NCI-H460 (cell line): Measurements from ENCODE around the gene LCN10. TPM values are rescaled to one million over a fixed set of nuclear protein-coding genes. Genes with fewer than 3 reads are reported as not detected.
A peak's percentile ranks its signal among the peaks of the same experiment; 100 is the strongest.
"Not testable (repeated sequence)": the region's sequence is repeated elsewhere in the genome, so short reads cannot be mapped to it uniquely, and the experiment has no call there.

Experiments
- DNase-seq: peaks from one replicate; pipeline ENCODE4 v3.0.0-alpha.2; 2016; ENCODE audit warnings: low read depth; ENCODE audit errors: extremely low read depth
- total RNA-seq: library from RNA; depleted of rRNA; stranded (reverse); fragments of >200 nt; shearing (Covaris generic); gene quantifications from 2 replicates; pipeline ENCODE4 v1.2.3, GENCODE V29; 2014

LCN10 gene
- total RNA-seq, 1 experiment from 2014 or later: not detected

DNA sequence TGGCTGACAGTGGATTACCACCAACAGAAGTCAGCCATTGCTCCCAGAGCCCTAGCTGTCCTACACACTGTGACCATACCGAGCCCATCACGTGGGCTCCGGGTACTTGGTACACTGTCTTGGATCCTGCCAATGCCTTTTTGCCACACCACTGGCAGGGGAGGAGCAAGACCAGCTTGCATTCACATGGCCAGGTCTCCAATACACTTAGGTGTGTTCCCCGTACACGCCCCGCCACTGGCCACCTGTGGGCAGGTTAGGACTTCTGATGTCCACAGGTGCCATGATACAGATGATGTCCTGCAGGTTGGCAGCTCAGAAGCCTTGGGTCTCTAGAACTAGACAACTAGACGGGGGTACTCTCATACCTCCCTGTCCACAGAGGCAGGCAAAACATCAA, 35.7 kb downstream of the LCN10 start:
- DNase-seq: no peak

DNA sequence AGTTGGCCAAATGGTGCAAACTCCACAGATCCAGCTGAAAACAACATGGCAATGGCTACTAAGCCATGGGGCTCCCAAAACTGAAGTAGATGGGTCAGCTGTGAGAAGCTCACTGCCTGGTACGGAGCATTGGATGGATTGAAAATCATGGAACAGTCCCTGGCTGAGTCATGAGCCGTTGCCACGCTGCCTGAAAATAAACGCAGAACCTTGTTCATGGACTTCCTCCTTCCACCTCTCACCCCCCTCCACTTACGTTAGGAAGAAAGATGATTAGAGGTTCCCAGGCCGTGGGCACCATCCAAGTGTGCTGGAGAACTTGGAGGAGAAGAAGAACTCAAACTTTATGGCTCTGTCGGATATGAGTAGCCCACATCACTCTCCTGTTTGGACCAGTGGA, 37.2 kb downstream of the LCN10 start:
- DNase-seq: no peak

DNA sequence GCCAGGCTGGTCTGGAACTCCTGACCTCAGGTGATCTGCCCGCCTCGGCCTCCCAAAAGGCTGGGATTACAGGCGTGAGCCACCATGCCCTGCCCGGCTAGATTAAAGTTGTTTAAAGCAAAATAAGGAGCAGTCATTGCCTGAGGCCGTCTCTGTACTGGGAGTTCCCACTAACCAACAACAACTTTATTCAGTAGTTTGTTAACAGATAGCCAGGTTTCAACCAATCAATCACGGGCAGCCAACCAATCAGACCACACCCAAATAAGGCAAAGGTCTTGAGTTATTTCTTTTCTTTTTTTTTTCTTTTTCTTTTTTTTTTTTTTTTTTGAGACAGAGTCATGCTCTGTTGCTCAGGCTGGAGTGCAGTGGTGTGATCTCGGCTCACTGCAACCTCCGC, 38.0 kb downstream of the LCN10 start:
- not testable (repeated sequence) for DNase-seq

DNA sequence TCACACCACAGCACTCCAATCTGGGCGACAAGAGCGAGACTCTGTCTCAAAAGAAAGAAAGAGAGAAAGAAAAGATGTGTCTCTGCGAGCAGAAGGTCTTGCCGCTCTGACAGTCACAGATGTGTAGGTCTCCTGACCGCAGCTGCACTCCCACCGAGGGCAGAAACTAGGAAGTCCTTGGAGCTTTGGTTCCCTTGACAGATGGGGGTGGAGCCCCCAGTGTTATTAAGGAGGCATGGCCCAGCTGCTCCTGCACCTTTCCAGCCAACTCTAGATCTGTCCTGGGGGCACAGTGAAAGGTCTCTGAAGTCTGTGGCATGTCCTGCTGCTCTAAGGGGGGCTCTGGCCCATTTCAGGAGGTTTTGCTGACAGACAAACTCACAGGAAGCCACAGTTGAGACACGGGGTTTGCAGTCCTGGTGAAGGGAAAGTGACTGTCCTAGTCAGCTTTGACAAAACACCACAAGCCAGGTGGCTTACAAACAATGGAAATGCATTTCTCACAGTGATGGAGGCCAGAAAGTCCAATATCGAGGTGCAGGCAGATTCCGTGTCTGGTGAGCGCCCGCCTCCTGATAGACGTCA, 39.4 kb downstream of the LCN10 start:
- DNase-seq: no peak

- DNase-seq: no peak
These were observed 41.1 kb downstream of the LCN10 start for GRCh38 chr9:136701668-136702053.

GRCh38 chr9:136700959-136701667, 41.6 kb downstream of the LCN10 start:
- DNase-seq: no peak

DNA sequence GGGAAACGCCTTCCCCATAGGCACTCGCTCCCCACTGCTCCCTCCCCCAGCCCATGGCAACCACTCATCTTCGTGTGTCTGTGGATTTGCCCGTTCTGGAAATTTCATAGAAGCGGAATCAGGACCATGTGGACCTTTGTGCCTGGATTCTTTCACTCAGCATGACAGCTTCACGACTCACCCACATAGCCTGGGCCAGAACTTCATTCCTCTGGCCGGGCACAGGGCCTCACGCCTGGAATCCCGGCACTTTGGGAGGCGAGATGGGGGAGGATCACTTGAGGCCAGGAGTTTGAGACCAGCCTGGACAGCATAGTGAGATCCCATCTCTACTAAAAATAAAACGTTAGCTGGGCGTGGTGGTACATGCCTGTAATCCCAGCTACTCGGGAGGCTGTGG, 42.4 kb downstream of the LCN10 start:
- no peak for DNase-seq

DNA sequence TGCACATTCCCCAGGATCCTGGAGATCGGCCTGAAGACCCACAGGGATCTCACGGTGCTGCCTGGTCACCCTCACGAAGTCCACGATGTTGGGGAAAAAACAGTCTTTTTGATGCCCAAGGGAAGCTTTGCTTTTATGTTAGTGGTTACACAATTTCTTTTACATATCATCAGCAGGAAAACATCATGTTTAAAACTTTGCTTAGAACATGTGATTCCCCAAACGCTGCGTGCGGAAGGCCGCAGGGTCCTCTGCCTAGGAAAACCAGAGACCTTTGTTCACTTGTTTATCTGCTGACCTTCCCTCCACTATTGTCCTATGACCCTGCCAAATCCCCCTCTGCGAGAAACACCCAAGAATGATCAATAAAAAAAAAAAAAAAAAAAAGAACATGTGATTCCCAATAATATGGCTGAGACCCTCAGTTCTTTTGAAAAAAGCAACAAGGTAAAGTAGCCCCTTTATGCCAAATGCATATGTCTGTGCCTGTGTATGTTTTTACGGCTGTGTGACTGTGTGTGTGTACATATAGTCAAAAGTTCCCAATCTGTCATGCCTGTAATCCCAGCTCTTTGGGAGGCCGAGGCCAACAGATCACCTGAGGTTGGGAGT, 44.0 kb downstream of the LCN10 start:
- no peak for DNase-seq

- DNase-seq: no peak
These were observed 44.8 kb downstream of the LCN10 start for GRCh38 chr9:136697821-136698526.

DNA sequence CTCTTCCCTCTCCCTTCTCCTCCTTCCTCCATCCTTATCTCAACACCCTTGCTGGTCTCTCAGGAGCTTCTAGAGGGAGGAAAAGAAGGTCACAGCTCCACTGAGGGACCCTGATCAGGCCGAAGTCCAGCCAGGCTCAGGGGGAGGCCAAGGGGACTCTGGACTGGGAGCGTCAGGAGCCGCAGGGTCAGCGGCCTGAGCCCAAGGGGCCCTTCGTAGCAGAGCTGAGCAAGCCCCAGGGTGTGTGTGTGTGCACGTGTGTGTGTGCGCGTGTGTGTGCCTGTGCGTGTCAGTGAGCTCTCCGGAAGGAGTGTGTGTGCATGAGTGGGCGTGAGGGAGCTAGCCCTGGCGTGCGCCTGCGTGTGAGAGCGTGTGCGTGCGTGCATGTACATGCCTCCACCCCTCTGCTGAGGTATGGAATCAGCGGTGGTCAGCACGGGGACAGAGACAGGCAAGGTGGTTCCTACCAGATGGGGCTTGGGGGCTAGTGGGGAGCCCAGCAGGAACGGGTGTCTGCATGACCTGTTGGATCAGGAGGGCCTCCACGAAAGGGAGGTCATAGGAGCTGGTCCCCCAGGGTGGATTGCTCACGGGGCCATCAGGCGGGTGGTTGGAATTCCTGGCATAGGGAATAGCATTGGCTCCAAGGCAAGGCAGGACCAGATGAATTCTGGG, 45.5 kb downstream of the LCN10 start:
- DNase-seq: no peak

GRCh38 chr9:136696502-136696901, 46.2 kb downstream of the LCN10 start:
- no peak for DNase-seq

- DNase-seq: no peak
These were observed 46.8 kb downstream of the LCN10 start for GRCh38 chr9:136695955-136696354.

GRCh38 chr9:136695435-136695895, 47.3 kb downstream of the LCN10 start:
- DNase-seq: no peak

GRCh38 chr9:136694872-136695247, 47.9 kb downstream of the LCN10 start:
- DNase-seq: no peak

GRCh38 chr9:136694163-136694871, 48.4 kb downstream of the LCN10 start:
- DNase-seq: peak; percentile 57

DNA sequence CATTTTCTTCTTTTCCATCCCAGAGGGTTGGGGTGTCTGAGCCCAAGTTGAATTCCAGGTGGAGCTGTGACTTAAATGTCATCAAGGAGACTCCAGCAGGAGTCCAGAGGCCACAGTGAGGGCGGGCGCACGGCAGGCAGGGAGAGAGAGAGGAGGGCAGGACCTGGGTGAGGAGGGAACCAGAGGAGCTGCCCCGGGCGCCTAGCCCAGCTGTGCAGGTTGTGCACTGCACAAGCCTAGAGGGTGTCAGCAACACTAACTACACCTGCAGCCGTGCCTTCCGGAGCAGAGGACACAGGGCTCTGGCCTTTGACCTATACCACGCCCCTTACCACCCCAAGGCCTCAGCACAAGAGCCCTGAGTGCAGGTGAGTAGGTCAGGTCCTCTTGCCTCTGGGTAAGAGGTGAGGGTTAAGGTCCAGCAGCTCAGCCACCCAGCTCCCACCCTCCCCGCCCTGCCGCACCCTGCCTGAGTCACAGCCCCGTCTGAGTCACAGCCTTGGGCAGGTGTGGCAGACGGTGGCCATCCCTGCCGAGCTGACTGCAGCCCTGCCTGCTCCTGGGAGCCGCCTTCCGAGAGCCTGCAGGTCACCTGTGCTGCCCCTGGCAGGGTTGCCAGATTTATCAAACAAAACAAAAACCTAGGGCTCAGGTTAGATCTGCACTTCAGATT, 49.1 kb downstream of the LCN10 start:
- peak; percentile 64 for DNase-seq

GRCh38 chr9:136693135-136693489, 49.6 kb downstream of the LCN10 start:
- DNase-seq: no peak

GRCh38 chr9:136692185-136693134, 50.3 kb downstream of the LCN10 start:
- DNase-seq: no peak
